KMS-11 (cell line): ENCODE results near the gene MARK4.
"Not testable (repeated sequence)": the region's sequence is repeated elsewhere in the genome, so short reads cannot be mapped to it uniquely, and the experiment has no call there.

Source experiments
- H2AFZ ChIP-seq: fragments of 200-600 bp; sonication (generic); 2 replicates; pipeline ENCODE4 v1.6.1; 2016; ENCODE audit warnings: antibody characterized with exemption, mixed run types, low read depth
- H3K27ac ChIP-seq: fragments of 200-600 bp; sonication (generic); 2 replicates; pipeline ENCODE4 v1.6.1; 2016; ENCODE audit warnings: mild to moderate bottlenecking, mixed run types
- H3K27me3 ChIP-seq: fragments of 200-600 bp; sonication (generic); 2 replicates; pipeline ENCODE4 v1.6.1; 2017; ENCODE audit warnings: mild to moderate bottlenecking, low read depth, mixed run types, moderate library complexity; ENCODE audit not compliant: insufficient read depth
- H3K36me3 ChIP-seq: fragments of 200-600 bp; sonication (generic); 2 replicates; pipeline ENCODE4 v1.6.1; 2017; ENCODE audit warnings: mild to moderate bottlenecking, mixed run types; ENCODE audit not compliant: insufficient read depth
- H3K4me1 ChIP-seq: fragments of 200-600 bp; sonication (generic); 2 replicates; pipeline ENCODE4 v1.6.1; 2016; ENCODE audit warnings: mild to moderate bottlenecking, low read depth, mixed run types; ENCODE audit not compliant: poor library complexity, severe bottlenecking
- H3K4me2 ChIP-seq: fragments of 200-600 bp; sonication (generic); 2 replicates; pipeline ENCODE4 v1.7.0; 2016; ENCODE audit warnings: mild to moderate bottlenecking, mixed run types
- H3K4me3 ChIP-seq: fragments of 200-600 bp; sonication (generic); IDR thresholded peaks from 2 replicates; pipeline ENCODE4 v1.6.1; 2017; ENCODE audit warnings: low read depth, low read length, mixed read lengths; ENCODE audit not compliant: insufficient read depth
- H3K79me2 ChIP-seq: fragments of 200-600 bp; sonication (generic); 2 replicates; pipeline ENCODE4 v1.6.1; 2016; ENCODE audit warnings: low read depth, mixed run types; ENCODE audit not compliant: insufficient read depth
- H3K9ac ChIP-seq: fragments of 200-600 bp; sonication (generic); 2 replicates; pipeline ENCODE4 v1.6.1; 2016; ENCODE audit warnings: mild to moderate bottlenecking, mixed run types
- H4K20me1 ChIP-seq: fragments of 200-600 bp; sonication (generic); 2 replicates; pipeline ENCODE4 v1.6.1; 2016; ENCODE audit warnings: mild to moderate bottlenecking, mixed run types; ENCODE audit not compliant: insufficient read depth
- CTCF ChIP-seq: fragments of 200-600 bp; sonication (generic); conservative IDR thresholded peaks from 2 replicates; pipeline ENCODE4 v1.6.1; 2017; ENCODE audit warnings: low read depth, mild to moderate bottlenecking, antibody characterized with exemption, low read length, moderate library complexity, mixed read lengths

Gene MARK4

GRCh38 chr19:45222724-45223123, 28.3 kb upstream of the MARK4 start:
- Histone ChIP-seq H3K27ac (no peak overlapping the region), H3K9ac (no peak overlapping the region), H2AFZ (no peak overlapping the region), H3K4me1 (no peaks in the 10 kb centered on the region), H3K27me3 (peaks cover 3% of the 10 kb centered on the region; the same call in 1 of the 2 replicates), H4K20me1 (no peaks in the 10 kb centered on the region), H3K36me3 (no peaks in the 10 kb centered on the region), H3K79me2 (no peaks in the 10 kb centered on the region), H3K4me3 (no peak overlapping the region), H3K4me2 (no peak overlapping the region)
- TF ChIP-seq CTCF = no peak

GRCh38 chr19:45223879-45224278, 27.2 kb upstream of the MARK4 start:
- no peak overlapping the region for H2AFZ ChIP-seq
- H3K9ac ChIP-seq = no peak overlapping the region
- no peaks in the 10 kb centered on the region for H3K79me2 ChIP-seq
- H3K27ac ChIP-seq = no peak overlapping the region
- H3K4me3 ChIP-seq = no peak overlapping the region
- no peak for TF ChIP-seq CTCF
- H3K4me2 ChIP-seq = no peak overlapping the region
- no peaks in the 10 kb centered on the region for H3K36me3 ChIP-seq
- no peaks in the 10 kb centered on the region for H3K4me1 ChIP-seq
- H3K27me3 ChIP-seq = peaks cover under 1% of the 10 kb centered on the region; the same call in 1 of the 2 replicates
- no peaks in the 10 kb centered on the region for H4K20me1 ChIP-seq

- H3K4me1 ChIP-seq = no peaks in the 10 kb centered on the region
- H2AFZ ChIP-seq = no peak overlapping the region
- no peaks in the 10 kb centered on the region for H3K79me2 ChIP-seq
- no peak overlapping the region for H3K27ac ChIP-seq
- no peak overlapping the region for H3K9ac ChIP-seq
- no peak for TF ChIP-seq CTCF
- H3K27me3 ChIP-seq = no peaks in the 10 kb centered on the region; the same call in 1 of the 2 replicates
- H3K4me2 ChIP-seq = no peak overlapping the region
- no peaks in the 10 kb centered on the region for H3K36me3 ChIP-seq
- H3K4me3 ChIP-seq = no peak overlapping the region
- no peaks in the 10 kb centered on the region for H4K20me1 ChIP-seq
These were observed 26.4 kb upstream of the MARK4 start for GRCh38 chr19:45224645-45225044.

GRCh38 chr19:45229056-45229455, 22.0 kb upstream of the MARK4 start:
- not testable (repeated sequence) for H3K27me3 ChIP-seq, H3K9ac ChIP-seq, H2AFZ ChIP-seq, H3K4me2 ChIP-seq, H3K79me2 ChIP-seq, H3K4me1 ChIP-seq, H3K4me3 ChIP-seq, H3K36me3 ChIP-seq, H4K20me1 ChIP-seq, H3K27ac ChIP-seq

- Histone ChIP-seq H3K79me2 (no peaks in the 10 kb centered on the region), H3K27me3 (peaks cover 24% of the 10 kb centered on the region), H3K9ac (no peak overlapping the region), H2AFZ (no peak overlapping the region), H3K4me1 (no peaks in the 10 kb centered on the region), H3K36me3 (no peaks in the 10 kb centered on the region), H3K4me2 (no peak overlapping the region), H3K4me3 (no peak overlapping the region), H4K20me1 (no peaks in the 10 kb centered on the region), H3K27ac (no peak overlapping the region)
- no peak for TF ChIP-seq CTCF
These were observed 19.2 kb upstream of the MARK4 start for GRCh38 chr19:45231891-45232290.
